HG02884 (cell line): Measurements from ENCODE around the gene CBLB.
"Not testable (repeated sequence)": the region's sequence is repeated elsewhere in the genome, so short reads cannot be mapped to it uniquely, and the experiment has no call there.

Experiments used
- ATAC-seq: cut with Tn5 transposase; IDR thresholded peaks from one replicate; pipeline ENCODE4 v1.9.1; 2021; ENCODE audit warnings: mild to moderate bottlenecking, moderate library complexity; ENCODE audit not compliant: unreplicated experiment

Gene CBLB

GRCh38 chr3:105762749-105763658 is 105.8 kb downstream of the CBLB start:
- no peak for ATAC-seq

DNA sequence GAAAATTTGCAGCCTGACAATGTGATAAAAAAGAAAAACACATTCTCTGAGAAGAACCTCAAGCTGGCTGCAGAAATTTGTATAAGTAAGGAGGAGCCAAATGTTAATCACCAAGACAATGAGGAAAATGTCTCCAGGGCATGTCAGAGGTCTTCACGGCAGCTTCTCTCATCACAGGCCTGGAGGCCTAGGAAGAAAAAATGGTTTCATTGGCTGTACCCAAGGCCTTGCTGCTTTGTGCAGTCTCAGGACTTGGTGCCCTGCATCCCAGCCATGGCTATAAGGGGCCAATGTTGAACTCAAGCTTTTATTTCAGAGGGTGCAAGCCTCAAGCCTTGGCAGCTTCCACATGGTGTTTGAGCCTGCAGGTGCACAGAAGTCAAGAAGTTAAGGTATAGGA is 106.6 kb downstream of the CBLB start:
- ATAC-seq = not testable (repeated sequence)

GRCh38 chr3:105759442-105760078 is 109.3 kb downstream of the CBLB start:
- no peak for ATAC-seq

- no peak for ATAC-seq
Observed at GRCh38 chr3:105758451-105758850, 110.4 kb downstream of the CBLB start.

- ATAC-seq = no peak
Observed at GRCh38 chr3:105755121-105755886, 113.5 kb downstream of the CBLB start.

DNA sequence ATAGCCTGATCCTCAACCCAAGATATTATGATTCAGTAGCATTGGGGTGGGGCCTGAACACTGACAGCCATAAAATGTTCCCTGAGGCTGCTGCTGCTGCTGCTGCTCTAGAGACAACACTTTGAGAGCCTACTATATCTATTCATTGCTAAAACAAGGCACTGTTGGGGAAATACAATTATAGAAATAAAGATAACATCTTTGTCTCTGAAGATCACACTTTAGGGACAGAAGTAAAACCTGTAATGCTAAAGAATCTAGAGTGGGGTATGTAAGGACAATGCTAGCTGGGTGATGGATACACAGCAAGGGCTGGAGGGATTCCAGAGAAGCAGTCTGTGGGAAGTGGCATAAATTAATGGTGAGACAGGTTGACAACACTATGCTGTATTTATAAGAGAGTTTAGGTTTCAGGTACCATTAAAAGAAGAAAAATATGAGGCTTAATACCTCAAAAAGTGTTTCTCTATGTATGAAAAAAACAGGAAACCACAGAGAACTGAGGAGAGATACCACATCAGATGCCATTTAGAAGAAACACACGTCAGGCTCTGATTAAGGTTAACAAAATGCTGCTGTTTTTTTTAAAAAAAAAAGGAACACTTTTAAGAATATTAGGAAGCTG is 115.9 kb downstream of the CBLB start:
- ATAC-seq = peak; percentile 59

DNA sequence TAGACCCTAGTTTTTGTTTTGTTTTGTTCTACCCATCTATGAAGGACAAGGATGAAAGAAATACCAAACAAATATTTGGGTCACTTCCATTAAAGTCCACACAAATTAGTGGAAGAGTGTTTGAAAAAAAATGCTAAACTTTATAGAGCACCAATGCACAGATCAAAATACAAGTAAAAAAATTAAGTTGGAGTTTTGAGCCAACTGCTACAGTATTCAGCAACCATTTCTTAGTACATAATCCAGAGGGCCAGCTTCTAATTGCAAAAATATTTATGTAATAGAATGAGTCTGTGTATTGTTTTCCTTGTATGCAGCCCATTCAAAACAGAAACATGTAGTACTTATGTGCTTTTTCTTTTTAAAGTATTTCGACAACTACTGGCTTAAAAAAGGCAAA is 121.1 kb downstream of the CBLB start:
- ATAC-seq = no peak

DNA sequence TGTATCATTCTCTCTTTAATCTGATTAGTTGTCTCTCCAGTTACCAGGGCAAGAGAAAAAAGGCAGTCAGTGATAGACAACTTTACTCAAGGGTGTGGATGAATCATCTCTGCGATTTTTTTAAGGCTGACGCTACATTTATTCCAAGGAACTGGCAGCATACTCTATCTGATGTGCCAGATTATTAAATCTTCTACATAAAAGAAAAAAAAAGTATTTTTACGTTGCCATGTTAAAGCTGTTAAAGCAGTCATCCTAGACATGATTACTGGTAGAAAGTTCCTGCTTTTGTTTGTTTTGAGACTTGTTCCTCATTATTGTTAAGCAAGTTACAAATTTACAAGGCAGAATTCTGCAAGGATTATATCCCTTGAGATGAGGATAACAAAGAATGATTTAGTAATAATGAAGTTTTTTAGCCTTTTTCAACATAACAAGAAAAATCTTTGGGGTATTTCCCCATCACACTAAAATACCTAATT is 121.7 kb downstream of the CBLB start:
- ATAC-seq = no peak

DNA sequence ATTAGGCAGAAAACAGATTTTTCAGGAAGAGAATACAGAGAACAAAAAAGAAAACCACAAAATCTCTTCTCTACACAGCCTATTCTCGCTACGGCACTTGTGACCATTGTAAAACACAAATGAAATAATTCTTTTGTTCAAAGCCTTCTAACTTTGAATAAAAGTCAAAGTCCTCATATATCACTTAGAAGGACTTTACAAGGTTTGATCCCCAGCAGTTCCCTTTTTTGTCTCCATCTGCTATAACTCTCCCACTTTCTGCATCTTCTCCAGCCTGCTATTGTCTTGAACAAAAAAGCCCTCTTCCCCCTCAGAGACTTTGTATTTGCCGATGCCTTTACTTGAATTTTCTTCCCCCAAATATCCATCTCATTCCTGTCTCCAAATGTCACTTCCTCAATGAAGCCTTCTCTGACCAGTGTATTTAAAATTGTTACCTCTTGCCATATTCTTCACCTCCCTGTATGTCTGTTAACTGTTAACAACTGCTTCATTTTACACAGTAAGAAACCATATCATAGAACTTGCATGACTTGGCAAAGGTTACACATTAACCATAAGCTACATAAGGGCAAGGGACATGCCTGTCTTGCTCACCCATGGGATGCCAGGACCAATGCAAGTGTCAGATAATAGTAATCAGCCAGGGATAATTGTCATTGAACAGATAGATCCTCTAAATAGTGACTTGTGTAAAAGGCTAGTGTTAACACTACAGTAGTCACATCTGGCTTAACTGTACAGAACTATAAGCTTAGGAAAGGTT is 122.4 kb downstream of the CBLB start:
- ATAC-seq = no peak

DNA sequence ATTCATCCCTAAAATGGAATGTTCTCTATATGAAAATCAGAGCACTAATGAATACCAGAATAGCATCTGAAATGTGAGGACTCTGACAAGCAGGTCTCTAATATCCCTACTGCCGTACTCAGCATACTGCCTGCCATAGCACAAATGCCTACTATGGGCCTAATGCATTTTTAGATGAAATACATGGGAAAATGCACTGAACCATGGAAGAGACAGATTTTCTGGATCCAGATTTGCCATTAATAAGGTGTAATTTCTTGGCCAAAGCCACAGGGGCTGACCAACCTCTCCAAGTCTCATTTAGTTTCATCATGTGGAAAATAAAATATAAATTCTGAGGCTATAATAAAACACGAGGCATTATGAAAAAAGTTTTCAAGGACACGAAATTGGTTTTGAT is 123.8 kb downstream of the CBLB start:
- no peak for ATAC-seq

DNA sequence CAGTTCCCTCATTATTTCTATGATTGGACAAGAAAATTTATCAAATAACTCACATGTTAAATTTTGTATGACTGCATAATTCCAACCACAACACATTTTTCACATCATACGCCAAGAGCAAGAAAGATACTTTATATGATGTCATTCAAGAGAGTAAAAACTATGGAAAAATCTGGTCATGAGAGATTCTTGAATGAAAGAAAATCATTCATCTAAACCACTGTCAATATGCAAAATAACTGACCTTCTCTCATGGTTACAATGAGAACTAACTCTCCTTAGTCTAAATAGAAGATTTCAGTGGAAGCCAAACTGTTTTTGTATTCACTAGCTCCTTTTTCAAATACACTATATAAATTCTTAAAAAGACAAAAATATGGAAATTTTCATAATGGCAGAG is 124.6 kb downstream of the CBLB start:
- ATAC-seq = no peak

DNA sequence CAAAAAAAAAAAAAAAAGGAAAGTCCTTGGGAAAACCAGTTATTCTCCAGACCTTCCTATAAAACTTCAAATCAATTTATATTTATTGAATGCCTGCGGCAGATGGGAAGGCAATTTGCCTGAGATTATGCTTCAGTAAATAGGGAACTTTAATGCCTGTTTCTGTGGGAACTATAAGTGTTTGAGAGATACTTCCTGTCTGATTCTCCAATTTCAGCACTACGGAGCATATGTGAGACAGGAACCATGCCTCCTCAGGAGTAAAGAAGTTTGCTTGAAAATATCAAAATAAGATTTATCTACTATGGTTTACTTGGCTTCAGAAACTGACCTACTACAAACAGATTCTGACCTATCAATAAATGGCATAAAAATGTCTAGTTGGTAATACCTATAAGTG is 135.5 kb downstream of the CBLB start:
- ATAC-seq = no peak

- ATAC-seq = no peak
Observed at GRCh38 chr3:105731686-105732085, 137.1 kb downstream of the CBLB start.

DNA sequence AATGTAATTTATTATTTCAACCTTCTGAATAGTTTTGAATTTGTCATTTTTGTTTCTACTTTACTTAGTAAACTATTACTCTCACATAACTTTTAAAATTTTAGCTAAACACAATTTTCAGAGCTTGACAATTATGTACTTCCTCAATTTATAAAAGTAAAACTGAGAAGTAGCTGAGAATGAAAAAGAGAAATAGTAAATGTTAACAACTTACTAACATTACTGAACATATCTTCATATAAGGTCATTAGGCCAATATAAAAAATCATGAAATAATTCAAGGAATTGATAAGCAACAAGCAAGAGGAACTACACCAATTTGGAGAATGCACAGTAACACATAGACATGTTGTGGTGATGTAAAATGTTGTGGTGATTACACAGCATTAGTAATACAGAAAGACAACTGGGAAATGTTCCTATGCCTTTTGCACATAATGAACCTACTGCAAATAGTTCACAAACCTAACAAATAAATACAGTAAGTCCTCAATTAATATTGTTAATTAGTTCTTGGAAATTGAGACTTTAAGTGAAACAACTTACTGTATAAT is 137.9 kb downstream of the CBLB start:
- no peak for ATAC-seq

GRCh38 chr3:105729667-105730066 is 139.1 kb downstream of the CBLB start:
- no peak for ATAC-seq

GRCh38 chr3:105728771-105729312 is 140.0 kb downstream of the CBLB start:
- ATAC-seq = no peak

- ATAC-seq = not testable (repeated sequence)
Observed at GRCh38 chr3:105727036-105727435, 141.8 kb downstream of the CBLB start.

- peak; percentile 100 for ATAC-seq
Observed at GRCh38 chr3:105722943-105723556, 145.8 kb downstream of the CBLB start.

GRCh38 chr3:105719791-105720190 is 149.0 kb downstream of the CBLB start:
- no peak for ATAC-seq
